ENCODE results near the gene OLFM4. TPM values are rescaled to one million over a fixed set of nuclear protein-coding genes. Genes with fewer than 3 reads are reported as not detected.

The OLFM4 gene
- total and polyA plus RNA-seq, 2 donors (not counting 3 experiments of a cell fraction or from before 2014, with no cell fraction given) = not detected

- dilution Hi-C loops (cut with MboI; ENCODE audit: extremely low pct_ligation_motif_present, low sequenced_read_pairs) (no loop called here), intact Hi-C loops (cut with micrococcal nuclease) (no loop called here)
- Histone ChIP-seq H3K9me1 (replicated peaks; ENCODE audit: control insufficient read depth, extremely low read depth, insufficient read depth, low read length) (no peaks in the 10 kb centered on the region), H3K4me2 (ENCODE audit: insufficient read depth, low read length) (no peak overlapping the region), H3K36me3 (ENCODE audit: control insufficient read depth in 2 of 2, extremely low read depth in 1 of 2, insufficient read depth in 2 of 2, low read length in 2 of 2) (no peaks in the 10 kb centered on the region), H3K27me3 (ENCODE audit: control insufficient read depth in 2 of 2, insufficient read depth in 2 of 2, low read length in 2 of 2) (no peaks in the 10 kb centered on the region), H3K27ac (ENCODE audit: insufficient read depth, low read depth, low read length) (no peak overlapping the region), H3K9me3 (replicated peaks; ENCODE audit: control insufficient read depth, insufficient read depth, low read length) (no peaks in the 10 kb centered on the region), H3K9ac (replicated peaks; ENCODE audit: extremely low read depth, insufficient read depth, low read length) (no peak overlapping the region), H3K4me3 (replicated peaks in 1 of 3; ENCODE audit: insufficient read depth in 1 of 3, low read depth in 1 of 3, low read length in 3 of 3) (no peak overlapping the region), H4K20me1 (replicated peaks; ENCODE audit: control insufficient read depth, extremely low read depth, insufficient read depth, low read length) (no peaks in the 10 kb centered on the region), H2AFZ (ENCODE audit: low read depth, low read length) (no peak overlapping the region), H3K79me2 (ENCODE audit: control insufficient read depth, insufficient read depth, low read length) (no peaks in the 10 kb centered on the region), H3K4me1 (ENCODE audit: control insufficient read depth, extremely low read depth, insufficient read depth, low read length) (no peaks in the 10 kb centered on the region)
- TF ChIP-seq JUN (IDR thresholded peaks at IDR 0.05; ENCODE audit: borderline replicate concordance, insufficient read depth, insufficient read length, low read depth) (no peak), MAX (IDR thresholded peaks at IDR 0.05; ENCODE audit: insufficient read depth, insufficient read length) (no peak), MYC (IDR thresholded peaks at IDR 0.05; ENCODE audit: low read depth, low read length) (no peak), POLR2AphosphoS5 (IDR thresholded peaks at IDR 0.05; ENCODE audit: insufficient read depth, low read depth, low read length) (no peak), GATA2 (IDR thresholded peaks at IDR 0.05; ENCODE audit: insufficient read depth, insufficient read length, low read depth, low read length) (no peak), POLR2A (IDR thresholded peaks at IDR 0.05; ENCODE audit: low read depth, low read length) (no peak), FOS (IDR thresholded peaks at IDR 0.05; ENCODE audit: borderline replicate concordance, insufficient read depth, low read length) (no peak), EZH2 (IDR thresholded peaks at IDR 0.05; ENCODE audit: borderline replicate concordance, low read depth, low read length, severe bottlenecking) (no peak)
- TF ChIP-seq, protein P1, sequence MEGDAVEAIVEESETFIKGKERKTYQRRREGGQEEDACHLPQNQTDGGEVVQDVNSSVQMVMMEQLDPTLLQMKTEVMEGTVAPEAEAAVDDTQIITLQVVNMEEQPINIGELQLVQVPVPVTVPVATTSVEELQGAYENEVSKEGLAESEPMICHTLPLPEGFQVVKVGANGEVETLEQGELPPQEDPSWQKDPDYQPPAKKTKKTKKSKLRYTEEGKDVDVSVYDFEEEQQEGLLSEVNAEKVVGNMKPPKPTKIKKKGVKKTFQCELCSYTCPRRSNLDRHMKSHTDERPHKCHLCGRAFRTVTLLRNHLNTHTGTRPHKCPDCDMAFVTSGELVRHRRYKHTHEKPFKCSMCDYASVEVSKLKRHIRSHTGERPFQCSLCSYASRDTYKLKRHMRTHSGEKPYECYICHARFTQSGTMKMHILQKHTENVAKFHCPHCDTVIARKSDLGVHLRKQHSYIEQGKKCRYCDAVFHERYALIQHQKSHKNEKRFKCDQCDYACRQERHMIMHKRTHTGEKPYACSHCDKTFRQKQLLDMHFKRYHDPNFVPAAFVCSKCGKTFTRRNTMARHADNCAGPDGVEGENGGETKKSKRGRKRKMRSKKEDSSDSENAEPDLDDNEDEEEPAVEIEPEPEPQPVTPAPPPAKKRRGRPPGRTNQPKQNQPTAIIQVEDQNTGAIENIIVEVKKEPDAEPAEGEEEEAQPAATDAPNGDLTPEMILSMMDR (IDR thresholded peaks at IDR 0.05; ENCODE audit: extremely low read depth in 1 of 2, insufficient read depth in 1 of 2, low read depth in 1 of 2, low read length in 2 of 2) = no peak
- ChIA-PET POLR2A (no interaction called here), CTCF (no interaction called here)
- FAIRE-seq = no peak
- no peak for DNase-seq (ENCODE audit: low read depth, low spot score)
- no TSS peak for BruUV-seq (replicated peaks)
These were observed 61.8 kb downstream of the OLFM4 start for GRCh38 chr13:53090461-53090860.

Measured in endothelial cell of umbilical vein (primary cell).